Common myeloid progenitor, CD34-positive (primary cell): Measurements from ENCODE around the gene PAX8.
"Not testable (repeated sequence)": the region's sequence is repeated elsewhere in the genome, so short reads cannot be mapped to it uniquely, and the experiment has no call there.

Experiments
- CTCF ChIA-PET: fragments of 350-600 bp; sonication (Branson Sonifier 250); formaldehyde crosslinking; loops from one replicate; lab custom pipeline; 2021; ENCODE audit warnings: antibody characterized with exemption; lab: Charles Lee
- POLR2A ChIA-PET: fragments of 350-600 bp; sonication (Branson Sonifier 250); formaldehyde crosslinking; loops from one replicate; lab custom pipeline; 2021; ENCODE audit warnings: antibody characterized with exemption; lab: Charles Lee
- DNase-seq, 3 donors: peaks; one replicate each; pipeline versions ENCODE4 v3.0.0 to v3.0.0-alpha.2; 2013
- H3K27ac ChIP-seq, 2 experiments: 1 replicate in 1 of 2; 2 replicates in 1 of 2; pipeline ENCODE4 v1.7.0; 2013; ENCODE audit warnings: inconsistent platforms in 2 of 2, low read length in 2 of 2, mild to moderate bottlenecking in 2 of 2, low read depth in 1 of 2, moderate library complexity in 1 of 2; ENCODE audit not compliant: severe bottlenecking in 2 of 2, insufficient read depth in 1 of 2, poor library complexity in 1 of 2
- H3K27me3 ChIP-seq, 5 experiments: replicated peaks in 2 of 5; 1 replicate in 3 of 5; 2 replicates in 2 of 5; pipeline versions ENCODE4 v1.6.1 to v1.7.0; 2013; ENCODE audit warnings: low read length in 4 of 5, mild to moderate bottlenecking in 2 of 5, moderate library complexity in 2 of 5, inconsistent platforms in 1 of 5; ENCODE audit not compliant: insufficient read depth in 5 of 5, control insufficient read depth in 4 of 5
- H3K36me3 ChIP-seq, 4 experiments: 1 replicate in 2 of 4; 2 replicates in 2 of 4; pipeline versions ENCODE4 v1.6.1 to v1.7.0; 2013; ENCODE audit warnings: low read length in 3 of 4, control low read depth in 1 of 4, mild to moderate bottlenecking in 1 of 4; ENCODE audit not compliant: control insufficient read depth in 4 of 4, insufficient read depth in 4 of 4
- H3K4me1 ChIP-seq, 4 experiments: 1 replicate in 3 of 4; 2 replicates in 1 of 4; pipeline versions ENCODE4 v1.6.1 to v1.7.1; 2013; ENCODE audit warnings: low read length in 3 of 4, mild to moderate bottlenecking in 3 of 4, control low read depth in 1 of 4, inconsistent platforms in 1 of 4, moderate library complexity in 1 of 4; ENCODE audit not compliant: control insufficient read depth in 4 of 4, insufficient read depth in 4 of 4; ENCODE audit errors: control extremely low read depth in 1 of 4
- H3K4me3 ChIP-seq, 7 experiments: 1 replicate in 4 of 7; 2 replicates in 3 of 7; pipeline versions ENCODE4 v1.5.1 to v1.7.0; 2013; ENCODE audit warnings: mild to moderate bottlenecking in 7 of 7, low read length in 6 of 7, moderate library complexity in 6 of 7, inconsistent platforms in 2 of 7, low read depth in 2 of 7, control low read depth in 1 of 7; ENCODE audit not compliant: insufficient read depth in 4 of 7, control insufficient read depth in 1 of 7; ENCODE audit errors: extremely low read depth in 1 of 7
- H3K9me3 ChIP-seq, 5 experiments: 1 replicate in 4 of 5; 2 replicates in 1 of 5; pipeline versions ENCODE4 v1.6.1 to v1.7.1; 2013; ENCODE audit warnings: low read length in 4 of 5, mild to moderate bottlenecking in 2 of 5, inconsistent platforms in 1 of 5, low read depth in 1 of 5, moderate library complexity in 1 of 5; ENCODE audit not compliant: control insufficient read depth in 4 of 5, insufficient read depth in 2 of 5; ENCODE audit errors: control extremely low read depth in 1 of 5
- whole genome bisulfite sequencing: methylation state at CpG from one replicate; pipeline ENCODE4 v1.1.5; 2013; ENCODE audit not compliant: insufficient coverage; 5-methylcytosine and 5-hydroxymethylcytosine counted together

The PAX8 gene

DNA sequence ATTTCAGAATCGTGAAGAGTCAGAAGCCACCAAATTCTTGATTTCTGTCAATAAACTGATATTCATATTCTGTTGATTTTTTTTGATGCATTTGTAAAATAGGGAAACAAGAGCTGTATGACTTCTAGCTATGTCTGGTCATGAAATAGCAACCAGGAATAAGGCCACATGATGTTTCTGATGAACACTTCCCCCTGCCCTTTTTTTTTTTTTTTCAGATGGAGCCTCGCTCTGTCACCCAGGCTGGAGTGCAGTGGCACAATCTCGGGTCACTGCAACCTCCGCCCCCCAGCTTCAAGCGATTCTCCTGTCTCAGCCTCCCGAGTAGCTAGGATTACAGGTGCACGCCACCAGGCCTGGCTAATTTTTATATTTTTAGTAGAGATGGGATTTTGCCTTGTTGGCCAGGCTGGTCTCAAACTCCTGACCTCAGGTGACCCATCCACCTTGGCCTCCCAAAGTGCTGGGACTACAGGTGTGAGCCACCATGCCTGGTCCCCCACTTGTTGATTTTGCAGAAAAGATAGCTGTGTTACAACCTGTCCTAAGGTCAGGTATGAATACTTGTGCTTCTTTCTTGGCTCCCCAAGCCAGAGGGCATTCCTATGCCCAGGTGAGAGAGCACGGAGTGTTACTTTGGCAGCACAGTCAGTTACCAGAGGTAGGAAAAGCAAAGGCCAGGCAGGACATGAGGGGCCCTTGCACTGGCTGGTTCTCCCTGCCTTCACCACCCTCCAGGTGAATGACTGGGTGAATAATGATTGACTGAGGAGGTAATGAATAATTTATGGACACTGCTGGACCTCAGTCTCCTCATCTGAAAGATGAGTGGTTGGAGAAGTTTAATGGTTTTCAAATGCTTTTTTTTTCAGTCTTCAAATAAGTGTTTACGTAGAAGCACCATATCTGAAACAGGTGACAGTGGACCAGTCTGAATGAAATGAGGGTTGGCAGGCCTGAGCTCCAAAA, 39.6 kb downstream of the PAX8 start:
- CTCF ChIA-PET = interaction anchor here (0.8 to 4.4 kb wide), 15 partner anchors 9 to 152 kb away, joined by 3 to 33 read pairs (median 5); no protein-coding TSS in a partner anchor
- 100% methylated on average over 3 of the region's 9 CpGs for WGBS
- DNase-seq = no peak

DNA sequence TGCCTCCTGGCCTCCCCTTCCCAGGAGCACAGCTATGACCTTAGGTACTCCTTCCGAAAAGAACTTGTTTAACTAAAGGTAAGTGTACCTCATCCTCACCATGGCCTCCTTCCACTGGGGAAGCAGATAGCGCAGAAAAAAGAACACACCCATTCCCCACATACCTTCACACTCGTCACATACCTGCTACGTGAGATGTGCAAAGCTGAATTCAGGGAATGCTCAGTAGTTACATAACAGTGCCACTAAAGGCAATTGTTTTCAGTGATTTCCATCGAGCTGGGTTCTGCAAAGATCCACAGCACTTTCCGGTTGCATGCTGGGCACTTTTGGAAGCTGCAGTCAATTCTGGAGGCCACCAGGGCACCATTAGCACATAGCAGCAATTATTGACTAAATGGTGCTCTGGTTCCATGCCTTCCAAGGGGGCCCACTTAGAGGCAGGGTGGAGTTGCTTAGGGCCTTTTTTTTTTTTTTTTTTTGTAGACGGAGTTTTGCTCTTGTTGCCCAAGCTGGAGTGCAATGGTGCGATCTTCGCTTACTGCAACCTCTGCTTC, 41.0 kb downstream of the PAX8 start:
- Histone ChIP-seq H3K4me3 (no peak overlapping the region), H3K27ac (no peak overlapping the region), H3K36me3 (no peaks in the 10 kb centered on the region), H3K9me3 (no peaks in the 10 kb centered on the region), H3K4me1 (peaks cover 4 to 54% (median 23%) of the 10 kb centered on the region in 4 experiments), H3K27me3 (no peaks in the 10 kb centered on the region)
- DNase-seq = no peak
- WGBS = 97% methylated on average over 6 of the region's 9 CpGs
- CTCF ChIA-PET = interaction anchor here (1.4 to 4.4 kb wide), 5 partner anchors 11 to 153 kb away, joined by 5 to 33 read pairs (median 8); no protein-coding TSS in a partner anchor
- POLR2A ChIA-PET = no interaction called here

More for the DNA sequence above, 39.6 kb downstream of the PAX8 start:
- Histone ChIP-seq H3K27me3 (no peaks in the 10 kb centered on the region), H3K4me3 (peak overlapping the region in 3 of 7 experiments; percentile 3 to 31 (median 25)), H3K4me1 (peaks cover 4 to 46% (median 22%) of the 10 kb centered on the region in 4 experiments), H3K27ac (no peak overlapping the region), H3K9me3 (no peaks in the 10 kb centered on the region), H3K36me3 (no peaks in the 10 kb centered on the region)
- POLR2A ChIA-PET = interaction anchor here (0.6 kb wide), 2 partner anchors 107 to 139 kb away, joined by 3 read pairs; no protein-coding TSS in a partner anchor

DNA sequence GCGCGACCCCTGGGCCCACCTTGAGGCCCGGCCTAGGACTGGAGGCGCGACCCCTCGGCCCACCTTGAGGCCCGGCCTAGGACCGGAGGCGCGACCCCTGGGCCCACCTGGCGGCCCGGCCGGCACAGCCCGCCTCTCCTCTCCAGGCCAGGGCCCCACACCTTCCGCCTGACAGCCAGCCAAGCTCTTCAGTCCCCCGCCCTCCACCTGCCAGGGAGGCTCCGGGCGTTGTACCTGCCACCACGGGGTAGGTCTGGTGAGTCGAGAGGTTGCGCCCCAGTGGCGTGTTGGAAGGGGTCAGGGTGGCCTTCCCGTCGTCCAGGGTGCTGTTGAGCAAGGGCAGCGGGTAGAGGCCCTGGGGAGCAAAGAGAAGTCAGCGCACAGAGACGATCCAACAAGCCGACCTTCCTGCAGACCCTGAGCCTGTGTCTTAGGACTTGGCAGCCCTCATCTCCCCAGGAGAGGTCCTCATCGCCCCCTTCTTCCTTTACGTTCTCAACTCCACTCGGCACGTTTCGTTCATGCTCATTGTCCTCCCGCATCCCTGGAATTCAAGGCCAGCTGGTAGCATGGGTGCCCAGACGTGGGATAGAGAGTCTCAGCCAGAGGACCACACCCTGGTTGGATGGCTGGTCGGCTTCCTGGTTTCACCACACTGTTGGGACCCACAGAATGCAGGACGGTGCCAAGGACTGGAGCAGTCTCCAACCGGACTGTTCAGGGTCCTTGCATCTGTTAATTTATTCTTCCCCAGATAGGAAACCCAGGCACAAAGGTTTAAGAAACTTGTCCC, 42.2 kb downstream of the PAX8 start:
- no peak for DNase-seq
- H3K36me3 ChIP-seq = no peaks in the 10 kb centered on the region
- H3K9me3 ChIP-seq = no peaks in the 10 kb centered on the region
- H3K4me3 ChIP-seq = peak overlapping the region in 2 of 7 experiments; percentile 33 to 57
- H3K4me1 ChIP-seq = peaks cover 4 to 54% (median 29%) of the 10 kb centered on the region in 4 experiments
- ChIA-PET POLR2A (no interaction called here), CTCF (interaction anchor here (0.7 to 4.4 kb wide), 2 partner anchors 13 to 36 kb away, joined by 3 to 30 read pairs; no protein-coding TSS in a partner anchor)
- no peak overlapping the region for H3K27ac ChIP-seq
- no peaks in the 10 kb centered on the region for H3K27me3 ChIP-seq
- 97% methylated on average over 30 of the region's 38 CpGs for WGBS

DNA sequence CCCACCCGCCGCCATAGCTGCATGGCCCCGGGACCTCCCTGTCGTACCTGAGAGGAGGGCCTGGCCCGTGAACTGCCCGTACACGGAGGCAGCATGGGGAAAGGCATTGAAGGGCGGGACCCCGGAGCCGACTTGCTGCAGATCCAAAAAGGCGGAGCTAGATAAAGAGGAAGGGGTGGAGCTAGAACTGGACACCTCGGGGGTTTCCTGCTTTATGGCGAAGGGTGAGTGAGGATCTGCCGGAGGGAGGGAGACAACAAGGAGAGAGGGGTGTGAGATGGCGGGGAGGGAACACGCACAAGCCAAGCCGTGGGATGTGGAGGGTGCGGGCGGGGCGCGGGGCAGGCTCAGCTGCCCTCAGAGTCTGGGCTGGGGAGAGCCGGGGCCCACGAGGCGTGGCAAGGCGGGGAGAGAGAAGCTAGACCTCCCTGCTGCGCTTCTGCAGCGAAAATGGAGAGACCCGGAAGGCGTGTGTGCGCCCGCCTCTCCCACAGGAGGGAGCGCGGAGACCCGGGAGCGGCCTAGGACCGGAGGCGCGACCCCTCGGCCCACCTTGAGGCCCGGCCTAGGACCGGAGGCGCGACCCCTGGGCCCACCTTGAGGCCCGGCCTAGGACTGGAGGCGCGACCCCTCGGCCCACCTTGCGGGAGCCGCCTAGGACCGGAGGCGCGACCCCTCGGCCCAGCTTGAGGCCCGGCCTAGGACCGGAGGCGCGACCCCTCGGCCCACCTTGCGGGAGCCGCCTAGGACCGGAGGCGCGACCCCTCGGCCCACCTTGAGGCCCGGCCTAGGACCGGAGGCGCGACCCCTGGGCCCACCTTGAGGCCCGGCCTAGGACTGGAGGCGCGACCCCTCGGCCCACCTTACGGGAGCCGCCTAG, 43.1 kb downstream of the PAX8 start:
- H3K9me3 ChIP-seq, H3K36me3 ChIP-seq, POLR2A ChIA-PET, H3K27me3 ChIP-seq: not testable (repeated sequence)
- CTCF ChIA-PET = interaction anchor here (0.7 to 1.8 kb wide), 7 partner anchors 13 to 52 kb away, joined by 3 to 8 read pairs (median 3); no protein-coding TSS in a partner anchor
- peak in 2 of 3 donors; percentile 80 to 81 for DNase-seq
- Histone ChIP-seq H3K4me1 (peaks cover 8 to 54% (median 28%) of the 10 kb centered on the region in 4 experiments), H3K4me3 (peak overlapping the region in 6 of 7 experiments; percentile 23 to 62 (median 54)), H3K27ac (peak overlapping the region in 1 of 2 experiments; percentile 79)
- WGBS = 74% methylated on average over 41 of the region's 74 CpGs

DNA sequence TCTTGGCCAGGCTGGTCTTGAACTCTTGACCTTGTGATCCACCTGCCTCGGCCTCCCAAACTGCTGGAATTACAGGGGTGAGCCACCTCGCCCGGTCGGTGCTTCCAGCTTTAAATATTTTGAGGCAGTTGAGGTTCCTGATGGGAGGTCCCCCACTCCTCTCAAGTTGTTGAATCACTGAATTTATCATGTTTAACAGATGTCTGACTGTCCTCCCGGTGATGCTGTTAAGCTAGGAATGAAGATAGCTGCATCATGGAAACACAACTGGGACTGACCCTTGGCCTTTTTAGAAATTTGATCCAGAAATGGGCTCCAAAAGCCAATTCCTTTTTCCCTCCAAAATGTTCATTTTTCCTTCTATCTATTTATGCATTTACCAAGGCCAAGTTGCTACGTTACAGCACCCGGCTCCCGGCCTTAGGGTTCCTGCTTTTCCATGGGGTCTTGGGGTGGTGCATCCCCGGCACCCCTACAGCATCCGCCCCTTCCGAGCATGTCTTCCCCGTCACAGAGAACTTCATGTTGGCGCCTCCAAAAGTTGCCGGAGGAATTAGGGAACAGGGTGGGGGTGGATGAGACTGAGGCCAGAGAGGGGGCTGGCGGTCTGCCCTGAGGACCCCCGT, 43.9 kb downstream of the PAX8 start:
- ChIA-PET POLR2A (no interaction called here), CTCF (interaction anchor here (0.7 to 1.8 kb wide), 8 partner anchors 12 to 51 kb away, joined by 3 to 8 read pairs (median 3); no protein-coding TSS in a partner anchor)
- H3K27ac ChIP-seq = peak overlapping the region in 1 of 2 experiments; percentile 79
- H3K4me3 ChIP-seq = peak overlapping the region in 6 of 7 experiments; percentile 23 to 62 (median 54)
- WGBS = 81% methylated on average over 16 of the region's 16 CpGs
- H3K4me1 ChIP-seq = peaks cover 8 to 54% (median 28%) of the 10 kb centered on the region in 4 experiments
- H3K27me3 ChIP-seq = no peaks in the 10 kb centered on the region
- no peak for DNase-seq
- no peaks in the 10 kb centered on the region for H3K36me3 ChIP-seq
- H3K9me3 ChIP-seq = no peaks in the 10 kb centered on the region
